Subcutaneous adipose tissue (tissue), 4 donors: ENCODE results near the gene B3GAT3. TPM values are rescaled to one million over a fixed set of nuclear protein-coding genes. Genes with fewer than 3 reads are reported as not detected.

ENCODE experiments used
- CTCF ChIP-seq: fragments of 450-650 bp; IDR thresholded peaks from one replicate; pipeline ENCODE4 v1.5.1; 2016; ENCODE audit warnings: low read depth, mild to moderate bottlenecking, control low read depth, antibody characterized with exemption, moderate library complexity
- total RNA-seq, 4 donors: library from RNA; depleted of rRNA; stranded (reverse); fragments of >200 nt; gene quantifications; one replicate each; pipeline ENCODE4 v1.1.0, GENCODE V29; 2016

The B3GAT3 gene
- total RNA-seq, 4 donors from 2014 or later: 13.5 to 29.5 (median 24.2) TPM

- no peak for TF ChIP-seq CTCF
Measured at GRCh38 chr11:62665075-62665598, 43.4 kb upstream of the B3GAT3 start, which contains the start of the genes C11orf98 and CSKMT. TSS of gene C11orf98 (minus strand) at chr11:62665210. CDS start at chr11:62665169, 41 bp downstream. TSS of gene CSKMT (plus strand) at chr11:62665312. CDS start at chr11:62665880, 568 bp downstream.

- TF ChIP-seq CTCF: no peak
Measured at GRCh38 chr11:62664405-62665074, 42.8 kb upstream of the B3GAT3 start.

- no peak for TF ChIP-seq CTCF
Measured at GRCh38 chr11:62656796-62657429, 35.1 kb upstream of the B3GAT3 start.

GRCh38 chr11:62654297-62654696, 32.5 kb upstream of the B3GAT3 start:
- no peak for TF ChIP-seq CTCF

- TF ChIP-seq CTCF: no peak
Measured at GRCh38 chr11:62652161-62653006, 30.6 kb upstream of the B3GAT3 start.

- TF ChIP-seq CTCF: no peak
Measured at GRCh38 chr11:62649486-62649885, 27.7 kb upstream of the B3GAT3 start.
